SU-DHL-6 (cell line): ENCODE results near the gene TGIF1.

Experiments used
- CTCF ChIP-seq: fragments of 200-600 bp; sonication (generic); IDR thresholded peaks from one replicate; pipeline ENCODE4 v1.5.1; 2017; ENCODE audit warnings: antibody characterized with exemption, mild to moderate bottlenecking, low read length, moderate library complexity; ENCODE audit not compliant: insufficient read depth, poor library complexity, severe bottlenecking
- EZH2phosphoT487 ChIP-seq: fragments of 200-600 bp; sonication (generic), shearing (Covaris generic); conservative IDR thresholded peaks from 2 replicates; pipeline ENCODE4 v1.6.1; 2018; ENCODE audit warnings: mild to moderate bottlenecking, antibody characterized with exemption, low read length, moderate library complexity, mixed read lengths

- no peak for TF ChIP-seq CTCF
- TF ChIP-seq EZH2phosphoT487: no peak
Measured at GRCh38 chr18:3493501-3494244, 43.7 kb downstream of the TGIF1 start.
